H1 (cell line): ENCODE measurements around the gene KIAA1586. TPM values are rescaled to one million over a fixed set of nuclear protein-coding genes. Genes with fewer than 3 reads are reported as not detected.

Experiments
- CBX8 ChIP-seq: fragments of 300-800, 300-1000 bp; sonication (generic); IDR thresholded peaks from 2 replicates; pipeline ENCODE4 v1.7.1; 2016; ENCODE audit warnings: low read depth, low read length, borderline replicate concordance
- GTF2F1 ChIP-seq: IDR thresholded peaks from 2 replicates; pipeline ENCODE4 v1.6.1; 2012; ENCODE audit warnings: low read depth, low read length, improper control_type of control experiment, borderline replicate concordance
- HDAC2 ChIP-seq, 2 experiments: fragments of 300-600 bp in 1 of 2; sonication (generic) in 1 of 2; IDR thresholded peaks; 2 replicates each; pipeline ENCODE4 v1.6.1; 2011 to 2012; ENCODE audit warnings: low read depth in 2 of 2, low read length in 2 of 2, mild to moderate bottlenecking in 2 of 2, moderate library complexity in 2 of 2, borderline replicate concordance in 1 of 2, inconsistent platforms in 1 of 2
- RNF2 ChIP-seq: fragments of 200-900, 300-1000 bp; sonication (generic); IDR thresholded peaks from 2 replicates; pipeline ENCODE4 v1.7.1; 2016; ENCODE audit warnings: borderline replicate concordance, low read depth, mild to moderate bottlenecking, antibody characterized with exemption, low read length; ENCODE audit not compliant: poor library complexity, severe bottlenecking; ENCODE audit errors: missing control alignments
- TAF7 ChIP-seq: optimal IDR thresholded peaks from 2 replicates; pipeline ENCODE3; 2011; ENCODE audit warnings: low read depth, mild to moderate bottlenecking, inconsistent platforms, low read length, moderate library complexity, borderline replicate concordance
- polyA plus RNA-seq, 7 experiments: library from polyadenylated mRNA; depleted of rRNA in 3 of 7; stranded (reverse) in 5 of 7; unstranded in 2 of 7; fragments of >200 nt in 5 of 7; fragments of 200-250 nt in 2 of 7; gene quantifications; 1 replicate in 5 of 7; 2 replicates in 1 of 7; 4 replicates in 1 of 7; pipeline versions ENCODE4 v1.2.1 to v1.2.3, GENCODE V29; 2011 to 2013; ENCODE audit warnings: missing spikeins in 2 of 7, mixed read lengths in 2 of 7
- total RNA-seq: library from RNA; stranded (reverse); fragmentation: NEBNext Ultra II Directional; extraction: Animal tissue kit (Norgen Biotek cat#: 25700); gene quantifications from 2 replicates; pipeline ENCODE4 v1.2.1, GENCODE V29; 2021
- TF ChIP-seq, protein P1 (sequence below): fragments of 300-600 bp; sonication (generic); IDR thresholded peaks from 2 replicates; pipeline ENCODE4 v1.7.1; 2012; ENCODE audit warnings: low read length, moderate library complexity, mild to moderate bottlenecking, inconsistent platforms; ENCODE audit not compliant: insufficient replicate concordance
- TF ChIP-seq, protein P2 (sequence below), 3 experiments: IDR thresholded peaks; 1 replicate in 2 of 3; 2 replicates in 1 of 3; pipeline versions ENCODE4 v1.5.1 to v1.6.1; 2011; ENCODE audit warnings: low read length in 3 of 3, mild to moderate bottlenecking in 3 of 3, inconsistent platforms in 2 of 3, low read depth in 1 of 3, moderate library complexity in 1 of 3; ENCODE audit not compliant: insufficient read depth in 1 of 3; ENCODE audit errors: control extremely low read depth in 1 of 3

The KIAA1586 gene
- total and polyA plus RNA-seq, 2 of the 8 experiments (the other 6 are each of a cell fraction or from before 2014, with no cell fraction given): 2.1 to 24.4 TPM

DNA sequence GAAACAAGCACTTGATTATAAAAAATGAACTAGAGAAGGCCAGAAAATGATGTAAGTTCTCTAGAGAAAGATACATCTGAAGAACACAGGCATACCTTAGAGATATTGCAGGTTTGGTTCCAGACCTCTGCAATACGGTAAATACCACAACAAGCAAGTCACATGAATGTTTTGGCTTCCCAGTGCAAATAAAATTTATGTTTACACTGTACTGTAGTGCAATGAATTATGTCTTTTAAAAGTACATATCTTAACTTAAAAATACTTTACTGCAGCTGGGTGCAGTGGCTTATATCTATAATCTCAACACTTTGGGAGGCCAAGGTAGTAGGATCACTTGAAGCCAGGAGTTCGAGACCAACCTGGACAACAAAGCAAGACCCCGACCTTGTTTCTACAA is 10.9 kb upstream of the KIAA1586 start (continued):
- TF ChIP-seq, protein P1, sequence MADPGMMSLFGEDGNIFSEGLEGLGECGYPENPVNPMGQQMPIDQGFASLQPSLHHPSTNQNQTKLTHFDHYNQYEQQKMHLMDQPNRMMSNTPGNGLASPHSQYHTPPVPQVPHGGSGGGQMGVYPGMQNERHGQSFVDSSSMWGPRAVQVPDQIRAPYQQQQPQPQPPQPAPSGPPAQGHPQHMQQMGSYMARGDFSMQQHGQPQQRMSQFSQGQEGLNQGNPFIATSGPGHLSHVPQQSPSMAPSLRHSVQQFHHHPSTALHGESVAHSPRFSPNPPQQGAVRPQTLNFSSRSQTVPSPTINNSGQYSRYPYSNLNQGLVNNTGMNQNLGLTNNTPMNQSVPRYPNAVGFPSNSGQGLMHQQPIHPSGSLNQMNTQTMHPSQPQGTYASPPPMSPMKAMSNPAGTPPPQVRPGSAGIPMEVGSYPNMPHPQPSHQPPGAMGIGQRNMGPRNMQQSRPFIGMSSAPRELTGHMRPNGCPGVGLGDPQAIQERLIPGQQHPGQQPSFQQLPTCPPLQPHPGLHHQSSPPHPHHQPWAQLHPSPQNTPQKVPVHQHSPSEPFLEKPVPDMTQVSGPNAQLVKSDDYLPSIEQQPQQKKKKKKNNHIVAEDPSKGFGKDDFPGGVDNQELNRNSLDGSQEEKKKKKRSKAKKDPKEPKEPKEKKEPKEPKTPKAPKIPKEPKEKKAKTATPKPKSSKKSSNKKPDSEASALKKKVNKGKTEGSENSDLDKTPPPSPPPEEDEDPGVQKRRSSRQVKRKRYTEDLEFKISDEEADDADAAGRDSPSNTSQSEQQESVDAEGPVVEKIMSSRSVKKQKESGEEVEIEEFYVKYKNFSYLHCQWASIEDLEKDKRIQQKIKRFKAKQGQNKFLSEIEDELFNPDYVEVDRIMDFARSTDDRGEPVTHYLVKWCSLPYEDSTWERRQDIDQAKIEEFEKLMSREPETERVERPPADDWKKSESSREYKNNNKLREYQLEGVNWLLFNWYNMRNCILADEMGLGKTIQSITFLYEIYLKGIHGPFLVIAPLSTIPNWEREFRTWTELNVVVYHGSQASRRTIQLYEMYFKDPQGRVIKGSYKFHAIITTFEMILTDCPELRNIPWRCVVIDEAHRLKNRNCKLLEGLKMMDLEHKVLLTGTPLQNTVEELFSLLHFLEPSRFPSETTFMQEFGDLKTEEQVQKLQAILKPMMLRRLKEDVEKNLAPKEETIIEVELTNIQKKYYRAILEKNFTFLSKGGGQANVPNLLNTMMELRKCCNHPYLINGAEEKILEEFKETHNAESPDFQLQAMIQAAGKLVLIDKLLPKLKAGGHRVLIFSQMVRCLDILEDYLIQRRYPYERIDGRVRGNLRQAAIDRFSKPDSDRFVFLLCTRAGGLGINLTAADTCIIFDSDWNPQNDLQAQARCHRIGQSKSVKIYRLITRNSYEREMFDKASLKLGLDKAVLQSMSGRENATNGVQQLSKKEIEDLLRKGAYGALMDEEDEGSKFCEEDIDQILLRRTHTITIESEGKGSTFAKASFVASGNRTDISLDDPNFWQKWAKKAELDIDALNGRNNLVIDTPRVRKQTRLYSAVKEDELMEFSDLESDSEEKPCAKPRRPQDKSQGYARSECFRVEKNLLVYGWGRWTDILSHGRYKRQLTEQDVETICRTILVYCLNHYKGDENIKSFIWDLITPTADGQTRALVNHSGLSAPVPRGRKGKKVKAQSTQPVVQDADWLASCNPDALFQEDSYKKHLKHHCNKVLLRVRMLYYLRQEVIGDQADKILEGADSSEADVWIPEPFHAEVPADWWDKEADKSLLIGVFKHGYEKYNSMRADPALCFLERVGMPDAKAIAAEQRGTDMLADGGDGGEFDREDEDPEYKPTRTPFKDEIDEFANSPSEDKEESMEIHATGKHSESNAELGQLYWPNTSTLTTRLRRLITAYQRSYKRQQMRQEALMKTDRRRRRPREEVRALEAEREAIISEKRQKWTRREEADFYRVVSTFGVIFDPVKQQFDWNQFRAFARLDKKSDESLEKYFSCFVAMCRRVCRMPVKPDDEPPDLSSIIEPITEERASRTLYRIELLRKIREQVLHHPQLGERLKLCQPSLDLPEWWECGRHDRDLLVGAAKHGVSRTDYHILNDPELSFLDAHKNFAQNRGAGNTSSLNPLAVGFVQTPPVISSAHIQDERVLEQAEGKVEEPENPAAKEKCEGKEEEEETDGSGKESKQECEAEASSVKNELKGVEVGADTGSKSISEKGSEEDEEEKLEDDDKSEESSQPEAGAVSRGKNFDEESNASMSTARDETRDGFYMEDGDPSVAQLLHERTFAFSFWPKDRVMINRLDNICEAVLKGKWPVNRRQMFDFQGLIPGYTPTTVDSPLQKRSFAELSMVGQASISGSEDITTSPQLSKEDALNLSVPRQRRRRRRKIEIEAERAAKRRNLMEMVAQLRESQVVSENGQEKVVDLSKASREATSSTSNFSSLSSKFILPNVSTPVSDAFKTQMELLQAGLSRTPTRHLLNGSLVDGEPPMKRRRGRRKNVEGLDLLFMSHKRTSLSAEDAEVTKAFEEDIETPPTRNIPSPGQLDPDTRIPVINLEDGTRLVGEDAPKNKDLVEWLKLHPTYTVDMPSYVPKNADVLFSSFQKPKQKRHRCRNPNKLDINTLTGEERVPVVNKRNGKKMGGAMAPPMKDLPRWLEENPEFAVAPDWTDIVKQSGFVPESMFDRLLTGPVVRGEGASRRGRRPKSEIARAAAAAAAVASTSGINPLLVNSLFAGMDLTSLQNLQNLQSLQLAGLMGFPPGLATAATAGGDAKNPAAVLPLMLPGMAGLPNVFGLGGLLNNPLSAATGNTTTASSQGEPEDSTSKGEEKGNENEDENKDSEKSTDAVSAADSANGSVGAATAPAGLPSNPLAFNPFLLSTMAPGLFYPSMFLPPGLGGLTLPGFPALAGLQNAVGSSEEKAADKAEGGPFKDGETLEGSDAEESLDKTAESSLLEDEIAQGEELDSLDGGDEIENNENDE: no peak
- no peak for TF ChIP-seq CBX8
- no peak for TF ChIP-seq HDAC2 (IDR thresholded peaks at IDR 0.05; ENCODE audit: borderline replicate concordance in 1 of 2, low read depth in 2 of 2, low read length in 2 of 2)
- TF ChIP-seq RNF2: no peak
- no peak for TF ChIP-seq GTF2F1
- TF ChIP-seq, protein P2, sequence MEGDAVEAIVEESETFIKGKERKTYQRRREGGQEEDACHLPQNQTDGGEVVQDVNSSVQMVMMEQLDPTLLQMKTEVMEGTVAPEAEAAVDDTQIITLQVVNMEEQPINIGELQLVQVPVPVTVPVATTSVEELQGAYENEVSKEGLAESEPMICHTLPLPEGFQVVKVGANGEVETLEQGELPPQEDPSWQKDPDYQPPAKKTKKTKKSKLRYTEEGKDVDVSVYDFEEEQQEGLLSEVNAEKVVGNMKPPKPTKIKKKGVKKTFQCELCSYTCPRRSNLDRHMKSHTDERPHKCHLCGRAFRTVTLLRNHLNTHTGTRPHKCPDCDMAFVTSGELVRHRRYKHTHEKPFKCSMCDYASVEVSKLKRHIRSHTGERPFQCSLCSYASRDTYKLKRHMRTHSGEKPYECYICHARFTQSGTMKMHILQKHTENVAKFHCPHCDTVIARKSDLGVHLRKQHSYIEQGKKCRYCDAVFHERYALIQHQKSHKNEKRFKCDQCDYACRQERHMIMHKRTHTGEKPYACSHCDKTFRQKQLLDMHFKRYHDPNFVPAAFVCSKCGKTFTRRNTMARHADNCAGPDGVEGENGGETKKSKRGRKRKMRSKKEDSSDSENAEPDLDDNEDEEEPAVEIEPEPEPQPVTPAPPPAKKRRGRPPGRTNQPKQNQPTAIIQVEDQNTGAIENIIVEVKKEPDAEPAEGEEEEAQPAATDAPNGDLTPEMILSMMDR (IDR thresholded peaks at IDR 0.05; ENCODE audit: control extremely low read depth in 1 of 3, insufficient read depth in 1 of 3, low read depth in 1 of 3, low read length in 3 of 3): no peak
- no peak for TF ChIP-seq TAF7
